ENCODE results near the gene TTC7B. TPM values are rescaled to one million over a fixed set of nuclear protein-coding genes. Genes with fewer than 3 reads are reported as not detected.

Gene TTC7B
- total and polyA plus RNA-seq, 2 donors (not counting 1 experiment from before 2014, with no cell fraction given), result 18.8 to 37.5 TPM

- no peaks in the 10 kb centered on the region for H3K9me3 ChIP-seq (ENCODE audit: control insufficient read depth, insufficient read depth, low read depth, low read length)
- H3K9ac ChIP-seq (ENCODE audit: insufficient read depth, low read length), result no peak overlapping the region
- no peaks in the 10 kb centered on the region for H3K79me2 ChIP-seq (ENCODE audit: control insufficient read depth, insufficient read depth, low read length)
- no peak overlapping the region for H3K4me2 ChIP-seq (ENCODE audit: extremely low read depth, insufficient read depth, low read length)
- H3K4me3 ChIP-seq (replicated peaks in 1 of 4; ENCODE audit: control extremely low read depth in 1 of 4, insufficient read depth in 1 of 4, low read depth in 3 of 4, low read length in 4 of 4), result no peak overlapping the region
- peak; percentile 27 to 48 for TF ChIP-seq CTCF (conservative IDR thresholded peaks at IDR 0.05 in 1 of 2, IDR thresholded peaks at IDR 0.05 in 1 of 2; ENCODE audit: low read depth in 1 of 2, low read length in 2 of 2)
- TF ChIP-seq EZH2 (IDR thresholded peaks at IDR 0.05; ENCODE audit: low read length, missing control alignments), result no peak
- H3K36me3 ChIP-seq (ENCODE audit: control insufficient read depth, insufficient read depth, low read length), result no peaks in the 10 kb centered on the region
- H3K27me3 ChIP-seq (ENCODE audit: control insufficient read depth, insufficient read depth, low read length), result peaks cover 2% of the 10 kb centered on the region
- H3K27ac ChIP-seq (ENCODE audit: insufficient read depth, low read length), result no peak overlapping the region
- H3K4me1 ChIP-seq (ENCODE audit: control insufficient read depth, extremely low read depth, insufficient read depth, low read length), result no peaks in the 10 kb centered on the region
- DNase-seq (ENCODE audit: low read depth in 2 of 2), result no peak
- H4K20me1 ChIP-seq (ENCODE audit: control insufficient read depth, extremely low read depth, insufficient read depth, low read length), result no peaks in the 10 kb centered on the region
- no peak overlapping the region for H2AFZ ChIP-seq (ENCODE audit: low read length)
Observed at GRCh38 chr14:90518941-90519256, 297.3 kb downstream of the TTC7B start.

GRCh38 chr14:90518069-90518940 is 297.9 kb downstream of the TTC7B start:
- TF ChIP-seq CTCF (conservative IDR thresholded peaks at IDR 0.05 in 1 of 2, IDR thresholded peaks at IDR 0.05 in 1 of 2; ENCODE audit: low read depth in 1 of 2, low read length in 2 of 2) (no peak), EZH2 (IDR thresholded peaks at IDR 0.05; ENCODE audit: low read length, missing control alignments) (no peak)
- H3K9ac ChIP-seq (ENCODE audit: insufficient read depth, low read length), result no peak overlapping the region
- peaks cover 2% of the 10 kb centered on the region for H3K27me3 ChIP-seq (ENCODE audit: control insufficient read depth, insufficient read depth, low read length)
- no peaks in the 10 kb centered on the region for H3K79me2 ChIP-seq (ENCODE audit: control insufficient read depth, insufficient read depth, low read length)
- no peaks in the 10 kb centered on the region for H3K36me3 ChIP-seq (ENCODE audit: control insufficient read depth, insufficient read depth, low read length)
- H2AFZ ChIP-seq (ENCODE audit: low read length), result no peak overlapping the region
- H3K4me2 ChIP-seq (ENCODE audit: extremely low read depth, insufficient read depth, low read length), result no peak overlapping the region
- no peak overlapping the region for H3K27ac ChIP-seq (ENCODE audit: insufficient read depth, low read length)
- H3K9me3 ChIP-seq (ENCODE audit: control insufficient read depth, insufficient read depth, low read depth, low read length), result no peaks in the 10 kb centered on the region
- H3K4me1 ChIP-seq (ENCODE audit: control insufficient read depth, extremely low read depth, insufficient read depth, low read length), result no peaks in the 10 kb centered on the region
- no peak overlapping the region for H3K4me3 ChIP-seq (replicated peaks in 1 of 4; ENCODE audit: control extremely low read depth in 1 of 4, insufficient read depth in 1 of 4, low read depth in 3 of 4, low read length in 4 of 4)
- DNase-seq (ENCODE audit: low read depth in 2 of 2), result no peak
- H4K20me1 ChIP-seq (ENCODE audit: control insufficient read depth, extremely low read depth, insufficient read depth, low read length), result no peaks in the 10 kb centered on the region

GRCh38 chr14:90517076-90517841 is 299.0 kb downstream of the TTC7B start:
- H4K20me1 ChIP-seq (ENCODE audit: control insufficient read depth, extremely low read depth, insufficient read depth, low read length), result no peaks in the 10 kb centered on the region
- no peak overlapping the region for H3K9ac ChIP-seq (ENCODE audit: insufficient read depth, low read length)
- peaks cover 2% of the 10 kb centered on the region for H3K27me3 ChIP-seq (ENCODE audit: control insufficient read depth, insufficient read depth, low read length)
- no peak overlapping the region for H3K27ac ChIP-seq (ENCODE audit: insufficient read depth, low read length)
- DNase-seq (ENCODE audit: low read depth in 2 of 2), result no peak
- H3K4me2 ChIP-seq (ENCODE audit: extremely low read depth, insufficient read depth, low read length), result no peak overlapping the region
- no peak for TF ChIP-seq CTCF (conservative IDR thresholded peaks at IDR 0.05 in 1 of 2, IDR thresholded peaks at IDR 0.05 in 1 of 2; ENCODE audit: low read depth in 1 of 2, low read length in 2 of 2)
- TF ChIP-seq EZH2 (IDR thresholded peaks at IDR 0.05; ENCODE audit: low read length, missing control alignments), result no peak
- H3K4me3 ChIP-seq (replicated peaks in 1 of 4; ENCODE audit: control extremely low read depth in 1 of 4, insufficient read depth in 1 of 4, low read depth in 3 of 4, low read length in 4 of 4), result no peak overlapping the region
- H3K9me3 ChIP-seq (ENCODE audit: control insufficient read depth, insufficient read depth, low read depth, low read length), result no peaks in the 10 kb centered on the region
- no peaks in the 10 kb centered on the region for H3K79me2 ChIP-seq (ENCODE audit: control insufficient read depth, insufficient read depth, low read length)
- H3K4me1 ChIP-seq (ENCODE audit: control insufficient read depth, extremely low read depth, insufficient read depth, low read length), result no peaks in the 10 kb centered on the region
- no peak overlapping the region for H2AFZ ChIP-seq (ENCODE audit: low read length)
- H3K36me3 ChIP-seq (ENCODE audit: control insufficient read depth, insufficient read depth, low read length), result no peaks in the 10 kb centered on the region

Measured in fibroblast of lung (primary cell).